Forelimb muscle (tissue), 1 donor: ENCODE data around the gene KCNN2. TPM values are rescaled to one million over a fixed set of nuclear protein-coding genes. Genes with fewer than 3 reads are reported as not detected.

Source experiments
- DNase-seq: peaks from one replicate; pipeline ENCODE4 v3.0.0-alpha.2; 2013; ENCODE audit warnings: low read depth
- polyA plus RNA-seq: library from polyadenylated mRNA; unstranded; fragments of 120-200 nt; gene quantifications from one replicate; pipeline ENCODE4 v1.2.1, GENCODE V29; 2013; ENCODE audit not compliant: insufficient read length

The KCNN2 gene
- polyA plus RNA-seq, 1 donor, result 8.2 TPM

DNA sequence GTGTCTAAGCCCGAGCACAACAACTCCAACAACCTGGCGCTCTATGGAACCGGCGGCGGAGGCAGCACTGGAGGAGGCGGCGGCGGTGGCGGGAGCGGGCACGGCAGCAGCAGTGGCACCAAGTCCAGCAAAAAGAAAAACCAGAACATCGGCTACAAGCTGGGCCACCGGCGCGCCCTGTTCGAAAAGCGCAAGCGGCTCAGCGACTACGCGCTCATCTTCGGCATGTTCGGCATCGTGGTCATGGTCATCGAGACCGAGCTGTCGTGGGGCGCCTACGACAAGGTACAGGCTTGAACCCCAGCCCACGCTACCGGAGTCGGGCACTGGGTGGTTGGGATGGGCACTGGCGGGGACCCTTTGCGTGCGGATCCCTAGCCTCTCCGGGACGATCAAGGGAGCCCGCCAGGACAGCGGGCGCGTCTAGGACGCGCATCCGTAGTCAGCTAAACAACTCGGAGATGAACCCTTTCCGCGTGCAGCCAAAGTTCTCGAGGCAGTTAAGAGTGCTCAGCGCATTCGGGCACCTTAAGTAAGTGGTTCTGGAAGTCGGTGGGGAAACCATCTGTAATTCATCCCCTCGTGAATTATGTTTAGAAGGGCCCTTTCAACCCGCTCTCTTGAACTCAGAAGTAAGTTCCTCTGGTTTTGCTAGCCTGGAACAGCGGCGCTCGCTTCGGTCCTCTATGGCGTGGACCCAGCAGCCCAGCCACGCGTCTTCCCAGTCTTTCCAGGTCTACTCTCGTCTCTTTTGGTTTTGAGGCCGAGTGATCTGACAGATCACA is 1.3 kb downstream of the KCNN2 start:
- no peak for DNase-seq

DNA sequence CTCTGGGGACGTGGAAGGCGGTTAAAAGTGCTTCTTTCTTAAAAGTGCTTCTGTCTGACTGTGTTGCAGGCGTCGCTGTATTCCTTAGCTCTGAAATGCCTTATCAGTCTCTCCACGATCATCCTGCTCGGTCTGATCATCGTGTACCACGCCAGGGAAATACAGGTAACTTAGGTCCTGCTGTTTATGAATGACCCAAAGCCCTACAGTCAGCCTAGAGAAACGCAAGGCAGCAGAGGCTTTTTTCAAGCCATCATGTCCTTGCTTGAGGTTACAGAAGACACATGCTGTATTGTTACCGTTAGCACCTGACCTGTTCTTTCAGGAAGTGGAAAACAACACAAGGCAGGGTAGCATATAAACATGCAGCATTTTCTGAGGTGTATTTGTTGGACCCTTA is 2.0 kb downstream of the KCNN2 start:
- no peak for DNase-seq

DNA sequence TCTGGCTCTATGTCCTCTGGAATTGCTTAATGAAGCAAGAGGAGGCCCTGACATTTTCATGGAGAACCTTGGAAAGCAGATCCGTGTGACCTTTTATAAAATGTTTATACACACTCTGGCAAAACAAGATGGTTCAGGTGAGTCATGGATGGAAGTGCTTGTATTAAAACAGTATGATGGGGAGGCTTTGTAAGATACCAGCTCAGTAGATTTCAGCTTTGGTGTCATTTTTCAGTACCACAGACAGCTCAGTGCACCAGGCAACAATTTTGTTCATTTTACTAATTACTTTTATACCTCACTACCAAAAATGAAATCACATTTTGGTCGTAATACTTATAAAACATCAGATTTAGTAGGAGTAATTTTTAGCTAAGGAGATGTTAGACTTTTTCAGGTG is 5.2 kb downstream of the KCNN2 start:
- no peak for DNase-seq

DNA sequence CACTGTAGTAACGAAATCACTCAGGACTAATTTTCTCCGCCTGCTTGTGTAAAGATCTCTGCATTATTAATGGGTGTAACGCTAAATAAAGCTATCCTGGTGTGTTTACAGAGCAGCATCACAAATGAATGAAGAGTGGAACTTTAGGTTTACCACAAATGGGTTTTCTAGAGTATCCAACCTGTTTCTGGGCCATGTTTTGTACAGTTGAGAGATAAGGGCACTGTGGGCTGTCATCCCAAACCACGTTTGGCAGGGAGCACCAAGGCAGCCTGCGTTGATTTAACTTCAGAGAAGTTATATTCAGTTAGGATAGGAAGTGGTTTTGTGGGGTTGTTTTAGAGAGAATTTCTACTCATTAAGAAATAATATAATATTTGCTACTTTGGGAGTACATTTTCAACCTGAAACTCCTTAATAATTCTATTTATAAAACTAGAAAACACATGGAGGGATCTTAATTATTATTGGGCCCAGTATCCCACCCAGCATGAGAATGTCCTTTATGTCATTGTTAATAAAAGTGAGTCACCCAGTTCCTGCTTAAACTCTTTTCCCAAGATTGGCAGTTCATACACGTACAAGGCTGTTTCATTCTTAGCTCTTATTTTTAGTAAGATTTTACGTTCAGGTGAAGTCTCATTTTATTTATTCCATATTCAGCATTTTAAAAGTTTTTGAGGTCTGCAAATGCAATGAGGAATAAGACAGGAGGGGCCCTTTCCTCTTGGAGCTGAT is 8.0 kb downstream of the KCNN2 start:
- DNase-seq, result no peak

DNA sequence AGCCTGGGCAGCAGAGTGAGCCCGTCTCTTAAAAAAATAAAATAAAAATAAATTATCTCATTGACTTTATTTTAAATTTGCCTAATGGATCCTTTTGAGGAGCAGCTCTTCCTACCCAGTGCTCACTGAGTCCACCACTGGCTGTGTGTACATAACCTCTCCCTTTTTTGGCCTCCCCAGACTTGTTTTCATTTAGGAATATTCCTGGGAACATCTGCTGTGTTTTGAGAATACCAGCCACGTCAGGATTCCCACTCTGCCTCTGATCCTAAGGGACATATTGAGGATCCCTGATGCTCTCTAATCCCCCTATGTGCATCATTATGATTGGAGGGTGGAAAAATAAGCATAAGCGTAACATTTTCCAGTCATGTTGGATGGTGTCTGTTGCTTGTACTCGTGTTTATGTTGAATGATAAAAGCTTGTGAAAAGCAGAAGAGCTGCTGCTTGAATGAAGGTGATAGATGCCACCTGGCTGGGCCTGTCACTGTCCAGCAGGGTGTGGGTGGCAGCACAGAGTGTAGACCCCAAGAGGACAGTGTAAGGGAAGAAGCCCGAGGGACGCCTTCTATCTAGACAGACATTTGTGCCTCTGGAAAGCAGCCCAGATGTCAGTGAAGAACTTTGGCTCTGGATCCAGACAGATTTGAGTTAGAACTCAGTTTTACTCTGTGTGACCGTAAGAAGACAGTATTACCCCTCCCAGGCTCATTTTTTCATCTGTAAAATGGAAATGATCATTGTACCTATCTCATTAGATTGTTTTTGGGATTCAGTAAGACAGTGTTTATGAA is 15.4 kb downstream of the KCNN2 start:
- DNase-seq, result no peak

DNA sequence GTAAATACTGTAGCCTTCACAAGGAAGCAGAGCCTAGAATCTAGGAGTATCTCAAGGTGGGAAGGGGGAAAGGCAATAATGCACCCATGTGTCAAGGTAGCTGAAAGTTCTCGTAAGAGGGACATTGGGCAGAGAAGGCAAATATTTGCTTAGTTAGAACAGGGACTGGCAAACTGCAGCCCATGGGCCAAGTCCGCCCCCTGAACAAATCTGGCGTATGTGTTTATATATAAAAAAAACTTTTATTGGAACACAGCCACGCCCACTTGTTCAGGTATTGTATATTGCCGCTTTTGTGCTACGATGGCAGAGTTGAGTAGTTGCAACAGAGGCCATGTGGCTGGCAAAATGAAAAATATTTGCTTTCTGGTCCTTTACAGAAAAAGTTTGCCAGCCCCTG is 16.1 kb downstream of the KCNN2 start:
- no peak for DNase-seq

DNA sequence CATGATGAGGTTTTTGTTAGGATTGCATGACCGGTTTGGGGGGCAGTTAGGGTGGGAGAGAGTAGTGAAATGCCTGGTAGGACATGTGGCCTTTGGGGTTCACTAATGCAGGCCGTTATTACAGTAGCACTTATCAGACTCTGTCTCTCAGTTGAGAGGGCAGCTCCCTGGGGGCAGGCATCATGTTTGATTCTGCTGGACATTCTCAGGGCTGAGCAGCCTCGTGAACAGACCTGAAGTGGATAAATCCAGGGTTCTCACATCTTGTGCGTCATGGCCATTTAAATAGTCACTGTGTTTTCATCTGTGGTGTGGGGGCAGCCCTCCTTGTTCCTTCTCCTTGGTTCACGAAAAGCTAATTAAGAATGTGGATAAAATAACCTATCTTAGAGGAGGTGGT is 18.9 kb downstream of the KCNN2 start:
- no peak for DNase-seq

DNA sequence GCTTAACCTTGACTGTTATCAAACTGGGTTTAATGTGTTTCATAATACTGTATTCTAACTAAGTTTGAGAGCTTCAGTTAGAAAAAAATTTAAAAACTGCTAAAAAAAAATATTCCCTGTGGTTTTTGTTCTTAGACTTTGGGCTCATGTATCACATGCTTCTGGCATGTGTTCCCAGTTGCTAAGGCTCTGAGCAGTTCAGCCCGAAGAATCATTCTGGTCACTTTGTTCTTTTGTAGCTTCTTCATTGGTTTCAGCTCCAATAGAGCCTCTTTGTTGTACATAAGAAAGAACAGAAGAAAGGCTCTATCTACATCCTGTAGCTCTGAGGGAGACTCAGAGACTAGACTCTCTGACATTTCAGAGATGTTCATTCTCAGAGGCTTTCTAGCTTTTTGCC is 25.6 kb downstream of the KCNN2 start:
- DNase-seq, result no peak

DNA sequence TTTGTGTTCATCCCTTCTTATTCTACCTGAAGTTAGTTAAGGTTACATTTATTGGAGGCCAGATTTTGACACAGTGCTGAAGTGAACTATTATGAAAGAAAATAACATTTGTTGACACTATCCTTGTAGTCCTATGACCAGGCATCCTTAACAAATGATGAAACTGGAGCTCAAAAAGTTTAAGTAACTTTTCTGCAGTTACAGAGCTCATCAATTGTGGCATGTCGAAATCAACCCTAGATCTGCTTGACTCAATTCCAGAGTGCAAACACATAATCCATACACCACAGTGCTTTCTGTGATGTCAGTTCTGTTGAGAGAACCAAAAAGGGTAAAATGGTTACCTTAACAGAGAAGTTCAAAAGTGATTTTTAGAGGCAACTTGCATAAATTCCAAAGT is 28.6 kb downstream of the KCNN2 start:
- DNase-seq, result no peak

DNA sequence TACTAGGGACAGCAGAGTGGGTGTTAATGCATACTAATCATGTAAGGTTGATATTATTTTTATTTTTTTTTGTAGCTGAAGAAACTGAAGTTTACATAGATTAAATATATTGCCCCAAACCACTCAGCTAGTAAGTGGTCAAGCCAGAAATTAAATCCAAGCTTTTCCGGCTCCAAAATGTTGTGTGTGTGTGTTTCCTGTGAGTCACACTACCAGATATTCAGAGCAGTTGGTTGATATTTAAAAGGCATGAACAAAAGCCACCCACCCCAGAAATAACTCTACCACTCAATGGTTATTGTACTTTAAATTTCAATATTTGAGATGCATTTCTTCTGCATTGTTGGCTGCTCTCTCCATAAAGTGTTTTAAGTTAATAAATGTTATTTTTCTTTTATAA is 29.5 kb downstream of the KCNN2 start:
- no peak for DNase-seq

DNA sequence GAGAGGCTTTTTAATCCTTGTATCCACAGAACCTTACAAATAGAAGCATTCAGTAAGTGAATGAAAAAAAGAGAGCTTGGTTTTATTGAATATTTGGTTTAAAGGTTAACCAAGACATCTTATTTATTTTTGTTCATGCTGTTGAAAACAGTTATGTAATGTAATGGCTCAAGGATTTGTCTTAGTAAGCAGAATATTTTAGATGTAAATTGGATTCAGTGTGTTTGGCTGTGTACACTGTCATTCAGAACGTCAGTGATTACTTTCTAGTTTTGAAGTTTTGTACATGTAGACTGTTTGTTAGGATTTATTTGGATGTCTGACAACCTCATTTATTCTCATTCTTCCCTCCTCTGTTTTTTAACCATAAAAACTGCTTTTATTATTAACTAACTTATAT is 31.3 kb downstream of the KCNN2 start:
- no peak for DNase-seq

DNA sequence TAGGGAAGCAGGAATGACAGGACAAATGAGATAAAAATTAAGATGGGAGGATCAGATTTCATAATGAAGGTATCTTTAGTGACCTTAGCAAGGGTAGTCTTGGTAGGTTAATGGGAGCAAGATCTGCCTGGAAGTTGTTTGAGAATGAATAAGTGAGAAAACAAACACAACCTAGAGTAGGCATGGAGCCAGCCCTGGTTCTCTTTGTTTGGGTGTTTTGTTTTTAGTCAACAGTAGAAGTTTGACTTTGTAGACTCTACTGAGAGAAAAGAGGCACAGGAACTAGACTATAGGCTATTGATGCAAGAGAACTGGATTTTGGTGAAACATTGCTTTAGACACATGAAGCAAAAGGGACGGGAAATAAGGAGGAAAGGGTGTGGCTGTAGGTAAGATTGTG is 40.3 kb downstream of the KCNN2 start:
- no peak for DNase-seq

DNA sequence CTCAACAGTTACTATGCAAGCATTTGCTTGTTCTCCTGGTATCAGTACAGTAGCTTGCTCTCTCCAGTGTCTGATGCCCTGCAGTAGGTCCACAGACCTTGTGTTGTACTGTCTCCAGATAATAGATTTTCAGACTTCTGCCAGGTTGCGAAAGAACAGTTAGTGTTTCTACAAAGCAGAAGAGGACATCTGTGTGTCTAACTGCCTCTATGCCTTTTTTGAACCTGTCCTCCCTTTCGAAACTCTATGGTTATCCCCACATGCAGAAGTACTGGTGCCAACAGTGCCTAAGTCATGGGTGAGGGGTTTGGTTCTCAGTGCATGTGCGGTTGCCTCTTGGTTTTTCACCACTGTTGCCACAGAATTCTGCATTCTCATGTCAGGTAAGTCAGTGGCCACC is 45.9 kb downstream of the KCNN2 start:
- no peak for DNase-seq

DNA sequence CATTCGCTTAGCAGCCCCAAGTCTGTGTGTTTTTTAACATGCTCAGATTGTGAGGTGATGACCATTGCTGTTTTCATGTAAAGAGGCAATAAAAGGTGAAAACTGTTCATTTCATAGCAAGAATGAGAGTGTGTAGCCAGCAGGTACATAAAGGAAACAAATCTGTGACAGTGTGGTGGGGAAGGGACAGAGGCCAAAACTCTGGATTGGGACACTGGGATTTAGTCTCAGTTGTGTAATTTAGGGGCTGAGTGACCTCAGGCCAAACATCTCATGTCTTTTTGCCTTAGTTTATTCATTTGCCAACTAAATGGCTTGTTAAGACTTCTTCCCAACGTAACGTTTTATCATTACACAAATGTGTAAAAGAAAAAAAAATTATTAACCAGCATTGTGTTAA is 47.0 kb downstream of the KCNN2 start:
- DNase-seq, result no peak

DNA sequence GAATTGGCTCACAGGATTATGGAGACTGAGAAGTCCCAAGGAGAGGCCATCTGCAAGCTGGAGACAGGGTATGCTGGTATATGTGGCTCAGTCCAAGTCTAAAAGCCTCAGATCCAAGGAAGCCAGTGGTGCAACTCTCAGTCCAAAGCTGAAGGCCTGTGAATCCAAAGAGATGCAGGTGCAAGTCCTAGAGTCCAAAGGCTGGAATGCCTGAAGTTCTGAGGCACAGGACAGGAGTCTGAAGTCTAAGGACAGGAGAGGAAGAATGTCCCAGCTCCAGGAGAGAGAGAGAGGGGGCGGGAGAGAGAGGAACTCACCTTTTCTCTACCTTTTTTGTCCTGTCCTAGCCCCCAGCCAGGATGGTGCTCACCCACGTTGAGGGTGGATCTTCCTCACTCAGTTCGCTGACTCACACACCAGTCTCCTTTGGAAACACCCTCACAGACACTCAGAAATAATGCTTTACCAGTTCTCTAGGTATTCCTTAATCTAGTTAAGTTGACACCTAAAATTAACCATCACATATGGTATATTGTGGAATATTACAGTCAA is 49.6 kb downstream of the KCNN2 start:
- no peak for DNase-seq

DNA sequence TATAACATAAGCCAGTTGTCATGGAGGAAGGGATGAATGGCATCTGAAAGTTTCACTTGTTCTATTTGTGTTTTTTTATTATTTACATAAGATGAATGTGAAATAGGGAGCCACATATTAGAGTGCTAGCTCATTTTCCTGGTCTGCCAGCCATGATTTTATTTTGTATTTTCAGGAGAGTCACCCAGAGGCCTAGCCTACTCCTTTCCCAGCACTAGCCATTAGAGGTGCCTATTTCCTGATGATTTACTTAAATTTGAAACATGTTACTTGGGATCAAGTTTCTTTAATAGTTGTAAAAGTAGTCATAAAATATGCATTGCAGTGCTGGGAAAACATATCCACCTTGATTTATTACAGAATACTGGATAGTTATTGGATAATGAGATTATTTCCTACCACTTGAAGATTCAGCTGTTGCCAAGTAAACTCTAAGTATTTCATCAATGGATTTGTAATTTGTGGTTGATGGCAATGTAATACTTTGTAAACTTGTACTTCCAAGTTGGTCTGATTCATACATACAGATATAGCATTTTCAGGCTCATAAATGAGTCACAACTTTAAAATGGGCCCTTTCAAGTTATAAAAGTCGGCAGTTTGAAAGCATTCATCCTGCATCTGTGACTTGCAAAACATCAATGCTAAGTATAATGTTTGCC is 50.8 kb downstream of the KCNN2 start:
- no peak for DNase-seq

DNA sequence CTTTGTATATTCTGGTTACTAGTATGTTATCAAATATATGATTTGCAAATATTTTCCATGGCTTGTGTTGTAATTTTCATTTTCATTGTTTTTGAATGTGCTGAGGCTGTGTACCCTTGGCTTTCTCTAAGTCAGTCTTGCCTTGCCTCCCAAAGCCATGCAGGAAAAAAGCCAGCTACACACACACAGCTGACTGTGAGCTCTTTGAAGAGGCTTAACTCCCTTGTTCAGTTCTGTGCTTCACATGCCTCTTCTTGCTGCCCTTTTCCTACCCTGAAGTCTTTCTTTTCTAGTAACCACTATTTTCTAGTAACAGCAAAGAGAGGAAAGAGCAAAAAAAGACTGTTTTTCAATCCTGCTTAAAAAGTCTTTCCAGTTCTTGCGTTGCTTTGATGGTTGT is 53.9 kb downstream of the KCNN2 start:
- no peak for DNase-seq

DNA sequence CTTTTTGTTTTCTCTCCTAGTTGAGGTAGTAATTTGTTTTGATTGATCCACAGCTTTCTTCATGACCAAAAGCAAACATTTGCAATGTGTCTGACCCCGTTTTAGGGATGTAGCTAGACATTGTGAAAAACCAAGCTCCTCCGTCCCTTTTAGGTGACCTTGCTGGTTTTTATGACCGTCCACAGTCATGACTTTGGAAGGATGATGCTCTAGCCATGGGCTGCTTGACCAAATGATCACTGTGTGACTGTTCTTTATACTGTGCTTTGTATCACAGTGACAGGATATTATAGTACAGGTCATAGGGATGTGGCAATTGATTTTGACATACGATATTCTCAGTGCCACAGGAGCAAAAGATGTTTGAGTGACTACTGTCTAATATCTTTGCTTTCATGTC is 54.4 kb downstream of the KCNN2 start:
- no peak for DNase-seq

DNA sequence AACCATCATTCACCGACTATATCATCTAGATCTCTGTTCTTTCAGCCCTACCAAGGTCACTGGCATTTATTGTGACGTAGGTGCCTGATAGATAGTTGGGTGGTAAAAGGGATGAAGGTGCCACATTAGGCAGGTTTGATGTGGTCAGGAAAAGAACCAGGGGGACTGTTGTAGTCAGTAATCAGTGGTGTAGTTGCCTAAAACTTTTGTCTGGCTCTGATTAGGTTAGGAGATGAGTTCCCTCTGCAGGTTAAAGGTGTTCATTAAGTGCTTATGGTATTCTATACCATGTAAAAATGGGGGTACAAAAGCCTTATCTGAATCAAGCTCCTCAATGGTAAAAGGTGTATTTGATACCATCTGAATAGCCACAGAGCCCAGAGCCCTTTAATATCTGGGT is 55.6 kb downstream of the KCNN2 start:
- DNase-seq, result no peak

DNA sequence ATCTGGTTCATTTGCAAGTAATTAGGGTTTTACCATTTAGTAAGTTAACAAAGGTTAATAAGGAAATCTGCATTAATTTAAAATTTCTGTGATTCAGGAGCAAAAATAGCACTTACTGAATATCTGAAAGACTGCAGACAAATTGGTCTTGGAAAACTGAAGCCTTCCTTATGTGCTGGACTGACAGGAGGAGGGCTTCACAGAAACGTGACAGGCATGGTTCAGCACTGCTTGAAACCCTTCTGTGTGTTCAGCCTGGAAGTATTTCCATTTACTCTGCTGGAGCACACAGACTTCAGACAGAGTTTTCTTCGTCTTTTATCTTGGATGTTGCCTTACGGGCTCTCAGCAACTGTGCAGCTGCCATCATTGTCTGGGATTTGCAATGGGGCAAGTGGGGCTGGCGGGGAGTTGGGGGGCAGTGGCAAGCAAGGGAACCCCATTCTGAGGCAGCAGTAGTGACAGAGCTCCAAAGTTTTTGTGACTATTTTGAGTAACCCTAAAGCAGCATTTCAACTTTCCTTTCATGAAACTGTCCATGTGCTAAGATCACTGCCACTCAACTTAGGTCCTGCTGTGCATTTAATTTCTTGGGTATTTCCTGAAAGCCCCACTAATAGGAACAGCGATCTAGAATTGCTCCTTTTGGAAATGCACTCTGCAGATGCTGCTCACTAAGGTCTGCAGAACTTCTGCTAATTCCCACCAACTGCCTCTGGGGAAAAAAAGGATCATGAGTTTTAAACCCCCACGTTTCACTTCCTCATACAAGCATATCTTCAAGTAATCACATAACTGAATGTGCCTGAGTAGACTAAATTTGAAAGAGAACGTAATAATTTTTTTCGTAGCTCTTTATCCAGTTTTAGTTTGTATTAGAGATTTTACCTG is 56.6 kb downstream of the KCNN2 start:
- no peak for DNase-seq

DNA sequence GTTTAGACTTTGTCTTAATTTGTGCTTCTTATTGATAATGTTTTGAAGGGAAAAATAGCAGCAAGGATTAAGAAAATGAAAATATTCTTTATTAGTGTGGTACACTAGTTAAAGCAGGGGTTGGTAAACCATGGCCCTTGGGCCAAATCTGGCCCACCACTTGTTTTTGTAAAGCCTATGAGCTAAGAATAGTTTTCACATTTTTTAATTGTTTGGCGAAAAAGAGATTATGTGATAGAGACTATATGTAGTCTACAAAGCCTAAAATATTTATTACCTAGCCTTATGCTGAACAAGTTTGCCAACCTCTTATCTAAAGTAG is 57.2 kb downstream of the KCNN2 start:
- no peak for DNase-seq
